Mucosa of stomach (tissue), 1 donor: ENCODE data around the gene CDH20.

ENCODE experiments used
- H3K27me3 ChIP-seq: one replicate; pipeline ENCODE4 v1.7.0; 2013; ENCODE audit warnings: mild to moderate bottlenecking, low read length; ENCODE audit not compliant: control insufficient read depth, insufficient read depth
- H3K36me3 ChIP-seq: one replicate; pipeline ENCODE4 v1.7.0; 2013; ENCODE audit warnings: low read length; ENCODE audit not compliant: control insufficient read depth, insufficient read depth
- H3K4me1 ChIP-seq: one replicate; pipeline ENCODE4 v1.7.0; 2013; ENCODE audit warnings: mild to moderate bottlenecking, low read length; ENCODE audit not compliant: control insufficient read depth, insufficient read depth
- H3K4me3 ChIP-seq: one replicate; pipeline ENCODE4 v1.7.0; 2013; ENCODE audit warnings: low read length
- H3K9ac ChIP-seq: one replicate; pipeline ENCODE4 v1.7.0; 2013; ENCODE audit warnings: mild to moderate bottlenecking, low read length, moderate library complexity
- H3K9me3 ChIP-seq: one replicate; pipeline ENCODE4 v1.7.0; 2013; ENCODE audit warnings: mild to moderate bottlenecking, low read length, moderate library complexity; ENCODE audit not compliant: control insufficient read depth
- donor health status: Pancreatic carcinoma.

Gene CDH20

GRCh38 chr18:61570070-61570469, 236.8 kb downstream of the CDH20 start:
- Histone ChIP-seq H3K4me3 (no peak overlapping the region), H3K9me3 (no peaks in the 10 kb centered on the region), H3K4me1 (no peaks in the 10 kb centered on the region), H3K36me3 (no peaks in the 10 kb centered on the region), H3K27me3 (no peaks in the 10 kb centered on the region), H3K9ac (no peak overlapping the region)

- H3K4me3 ChIP-seq = no peak overlapping the region
- no peaks in the 10 kb centered on the region for H3K4me1 ChIP-seq
- H3K9me3 ChIP-seq = no peaks in the 10 kb centered on the region
- H3K9ac ChIP-seq = no peak overlapping the region
- no peaks in the 10 kb centered on the region for H3K27me3 ChIP-seq
- H3K36me3 ChIP-seq = no peaks in the 10 kb centered on the region
Measured at GRCh38 chr18:61572084-61572655, 238.9 kb downstream of the CDH20 start.

- Histone ChIP-seq H3K4me3 (no peak overlapping the region), H3K36me3 (no peaks in the 10 kb centered on the region), H3K27me3 (peaks cover 4% of the 10 kb centered on the region), H3K9me3 (no peaks in the 10 kb centered on the region), H3K9ac (no peak overlapping the region), H3K4me1 (no peaks in the 10 kb centered on the region)
Measured at GRCh38 chr18:61572871-61573270, 239.6 kb downstream of the CDH20 start.

- H3K36me3 ChIP-seq = no peaks in the 10 kb centered on the region
- peaks cover 9% of the 10 kb centered on the region for H3K27me3 ChIP-seq
- H3K4me1 ChIP-seq = no peaks in the 10 kb centered on the region
- H3K9me3 ChIP-seq = no peaks in the 10 kb centered on the region
- no peak overlapping the region for H3K4me3 ChIP-seq
- H3K9ac ChIP-seq = no peak overlapping the region
Measured at GRCh38 chr18:61574665-61575064, 241.4 kb downstream of the CDH20 start.

- Histone ChIP-seq H3K27me3 (peaks cover 9% of the 10 kb centered on the region), H3K4me1 (no peaks in the 10 kb centered on the region), H3K9ac (no peak overlapping the region), H3K36me3 (no peaks in the 10 kb centered on the region), H3K4me3 (no peak overlapping the region), H3K9me3 (no peaks in the 10 kb centered on the region)
Measured at GRCh38 chr18:61575419-61575818, 242.2 kb downstream of the CDH20 start.

- H3K36me3 ChIP-seq = no peaks in the 10 kb centered on the region
- no peak overlapping the region for H3K4me3 ChIP-seq
- H3K4me1 ChIP-seq = peaks cover 14% of the 10 kb centered on the region
- H3K27me3 ChIP-seq = peaks cover 15% of the 10 kb centered on the region
- no peaks in the 10 kb centered on the region for H3K9me3 ChIP-seq
- no peak overlapping the region for H3K9ac ChIP-seq
Measured at GRCh38 chr18:61578846-61579245, 245.6 kb downstream of the CDH20 start.

- H3K36me3 ChIP-seq = no peaks in the 10 kb centered on the region
- H3K4me1 ChIP-seq = peaks cover 14% of the 10 kb centered on the region
- H3K27me3 ChIP-seq = peaks cover 15% of the 10 kb centered on the region
- H3K9me3 ChIP-seq = no peaks in the 10 kb centered on the region
- H3K4me3 ChIP-seq = no peak overlapping the region
- H3K9ac ChIP-seq = no peak overlapping the region
Measured at GRCh38 chr18:61579581-61579980, 246.4 kb downstream of the CDH20 start.

- Histone ChIP-seq H3K27me3 (peaks cover 15% of the 10 kb centered on the region), H3K4me1 (peaks cover 14% of the 10 kb centered on the region), H3K36me3 (no peaks in the 10 kb centered on the region), H3K9me3 (no peaks in the 10 kb centered on the region), H3K9ac (no peak overlapping the region), H3K4me3 (no peak overlapping the region)
Measured at GRCh38 chr18:61580046-61580445, 246.8 kb downstream of the CDH20 start.

GRCh38 chr18:61581578-61582201, 248.5 kb downstream of the CDH20 start:
- Histone ChIP-seq H3K36me3 (no peaks in the 10 kb centered on the region), H3K9ac (no peak overlapping the region), H3K9me3 (no peaks in the 10 kb centered on the region), H3K4me3 (no peak overlapping the region), H3K4me1 (peaks cover 14% of the 10 kb centered on the region), H3K27me3 (peaks cover 15% of the 10 kb centered on the region)

GRCh38 chr18:61582202-61582710, 249.0 kb downstream of the CDH20 start:
- Histone ChIP-seq H3K9ac (no peak overlapping the region), H3K27me3 (peaks cover 15% of the 10 kb centered on the region), H3K36me3 (no peaks in the 10 kb centered on the region), H3K4me3 (no peak overlapping the region), H3K9me3 (no peaks in the 10 kb centered on the region), H3K4me1 (peaks cover 14% of the 10 kb centered on the region)

GRCh38 chr18:61583548-61583947, 250.3 kb downstream of the CDH20 start:
- Histone ChIP-seq H3K36me3 (no peaks in the 10 kb centered on the region), H3K9me3 (no peaks in the 10 kb centered on the region), H3K4me3 (no peak overlapping the region), H3K9ac (no peak overlapping the region), H3K4me1 (peaks cover 14% of the 10 kb centered on the region), H3K27me3 (peaks cover 10% of the 10 kb centered on the region)

GRCh38 chr18:61587865-61588264, 254.6 kb downstream of the CDH20 start:
- Histone ChIP-seq H3K36me3 (no peaks in the 10 kb centered on the region), H3K9ac (no peak overlapping the region), H3K4me1 (no peaks in the 10 kb centered on the region), H3K27me3 (no peaks in the 10 kb centered on the region), H3K4me3 (no peak overlapping the region), H3K9me3 (no peaks in the 10 kb centered on the region)
